ENCODE results near the gene FHL1. TPM values are rescaled to one million over a fixed set of nuclear protein-coding genes. Genes with fewer than 3 reads are reported as not detected.
"Not testable (repeated sequence)": the region's sequence is repeated elsewhere in the genome, so short reads cannot be mapped to it uniquely, and the experiment has no call there.

Gene FHL1
- total RNA-seq, 1 experiment from 2014 or later: not detected

DNA sequence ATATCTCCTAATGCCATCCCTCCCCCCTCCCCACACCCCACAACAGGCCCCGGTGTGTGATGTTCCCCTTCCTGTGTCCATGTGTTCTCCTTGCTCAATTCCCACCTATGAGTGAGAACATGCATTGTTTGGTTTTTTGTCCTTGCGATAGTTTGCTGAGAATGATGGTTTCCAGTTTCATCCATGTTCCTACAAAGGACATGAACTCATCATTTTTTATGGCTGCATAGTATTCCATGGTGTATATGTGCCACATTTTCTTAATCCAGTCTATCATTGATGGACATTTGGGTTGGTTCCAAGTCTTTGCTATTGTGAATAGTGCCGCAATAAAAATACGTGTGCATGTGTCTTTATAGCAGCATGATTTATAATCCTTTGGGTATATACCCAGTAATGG lies 90.5 kb downstream of the FHL1 start:
- not testable (repeated sequence) for H3K9me3 ChIP-seq (ENCODE audit: low read length); H3K9ac ChIP-seq (ENCODE audit: low read length); H3K4me3 ChIP-seq (ENCODE audit: low read length); DNase-seq; H3K4me1 ChIP-seq (ENCODE audit: low read length); H3K27ac ChIP-seq (ENCODE audit: low read length); H4K20me1 ChIP-seq (ENCODE audit: insufficient read depth, low read depth, low read length); H3K4me2 ChIP-seq (ENCODE audit: low read depth, low read length, poor library complexity, severe bottlenecking); H3K79me2 ChIP-seq (ENCODE audit: low read length); H3K27me3 ChIP-seq (ENCODE audit: low read length); H3K9me2 ChIP-seq (replicated peaks; ENCODE audit: insufficient read depth, low read length); H2AFZ ChIP-seq (ENCODE audit: low read length)
- peaks cover 22% of the 10 kb centered on the region; the same call in 1 of the 2 replicates for H3K36me3 ChIP-seq (ENCODE audit: insufficient read depth, low read length)

DNA sequence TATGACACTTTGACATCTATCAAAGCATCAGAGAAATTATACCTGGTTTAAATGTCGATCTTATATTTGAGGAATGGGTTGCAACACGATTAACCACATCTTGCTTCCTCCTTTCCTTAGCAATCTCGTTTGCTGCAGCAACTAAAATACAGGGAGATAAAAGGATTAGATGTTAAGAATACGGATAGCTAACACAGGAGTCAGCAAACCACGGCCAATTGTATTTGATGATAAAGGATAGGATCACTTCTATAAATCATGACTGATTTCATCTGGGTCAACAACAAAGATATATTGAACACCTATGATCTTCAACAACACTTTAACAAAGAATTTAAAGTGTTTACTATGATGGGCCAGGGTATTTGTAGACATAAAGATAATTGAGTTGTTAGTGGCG lies 98.9 kb downstream of the FHL1 start:
- Histone ChIP-seq H3K4me1 (ENCODE audit: low read length) (peaks cover 12% of the 10 kb centered on the region), H3K27me3 (ENCODE audit: low read length) (no peaks in the 10 kb centered on the region), H3K4me3 (ENCODE audit: low read length) (no peak overlapping the region), H3K9me2 (replicated peaks; ENCODE audit: insufficient read depth, low read length) (no peaks in the 10 kb centered on the region), H4K20me1 (ENCODE audit: insufficient read depth, low read depth, low read length) (no peaks in the 10 kb centered on the region), H2AFZ (ENCODE audit: low read length) (no peak overlapping the region), H3K9me3 (ENCODE audit: low read length) (no peaks in the 10 kb centered on the region), H3K36me3 (ENCODE audit: insufficient read depth, low read length) (peaks cover 11% of the 10 kb centered on the region; the same call in 1 of the 2 replicates), H3K79me2 (ENCODE audit: low read length) (peaks cover 42% of the 10 kb centered on the region), H3K4me2 (ENCODE audit: low read depth, low read length, poor library complexity, severe bottlenecking) (no peak overlapping the region), H3K27ac (ENCODE audit: low read length) (no peak overlapping the region), H3K9ac (ENCODE audit: low read length) (no peak overlapping the region)
- DNase-seq: no peak

DNA sequence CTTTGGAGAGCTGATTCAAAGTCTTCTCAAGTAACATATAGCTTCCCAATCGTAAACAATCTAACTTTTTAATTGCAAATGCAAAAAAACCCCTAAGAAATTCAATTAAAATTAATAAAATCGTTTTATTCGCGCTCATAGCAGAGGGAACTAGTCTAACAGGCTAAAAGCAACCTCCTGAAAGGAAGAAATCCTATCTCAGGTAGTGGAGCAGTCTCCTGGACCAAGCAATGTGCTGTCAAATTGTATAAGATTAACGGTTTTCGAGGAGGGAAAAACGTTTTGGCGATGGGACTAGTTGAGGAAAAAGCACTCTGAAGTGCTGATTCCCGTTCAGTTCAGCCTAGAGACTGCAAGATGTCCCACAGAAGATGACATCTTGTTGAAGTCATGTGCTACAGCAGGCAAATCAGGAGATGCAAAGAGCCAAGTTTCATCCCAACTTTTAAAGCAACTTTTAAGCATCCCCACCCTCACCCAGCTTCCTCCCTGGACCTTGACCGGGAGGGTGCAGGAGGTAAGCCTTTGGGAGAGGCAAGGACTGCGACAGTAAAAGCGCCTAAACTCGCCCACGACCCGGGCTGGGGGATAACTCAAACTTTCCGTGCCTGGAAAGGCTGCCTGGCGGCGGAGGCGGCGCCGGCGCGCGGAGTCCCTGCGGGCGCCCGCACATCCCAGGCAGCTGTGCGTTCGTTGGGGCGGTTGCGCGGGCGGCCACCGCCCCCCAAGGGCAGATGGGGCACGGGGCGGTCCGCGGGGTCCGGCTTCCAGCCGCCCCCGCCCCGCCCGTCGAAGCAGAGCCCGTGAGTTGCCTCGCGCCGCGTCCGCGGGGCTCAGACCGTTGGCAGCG lies 103.1 kb downstream of the FHL1 start:
- Histone ChIP-seq H3K36me3 (ENCODE audit: insufficient read depth, low read length) (0 out of 2 replicates have a peak, but pooled peaks cover 5% of the 10 kb centered on the region), H4K20me1 (ENCODE audit: insufficient read depth, low read depth, low read length) (no peaks in the 10 kb centered on the region), H3K27me3 (ENCODE audit: low read length) (no peaks in the 10 kb centered on the region), H3K79me2 (ENCODE audit: low read length) (peaks cover 42% of the 10 kb centered on the region), H3K9ac (ENCODE audit: low read length) (peak overlapping the region; percentile 85), H3K27ac (ENCODE audit: low read length) (0 out of 2 replicates have a peak overlapping the region, but pooled peaks have one; percentile 30), H3K4me1 (ENCODE audit: low read length) (peaks cover 17% of the 10 kb centered on the region), H3K4me3 (ENCODE audit: low read length) (peak overlapping the region; percentile 85), H3K9me3 (ENCODE audit: low read length) (no peaks in the 10 kb centered on the region), H3K9me2 (replicated peaks; ENCODE audit: insufficient read depth, low read length) (no peaks in the 10 kb centered on the region), H2AFZ (ENCODE audit: low read length) (peak overlapping the region; percentile 56; the same call in 1 of the 2 replicates), H3K4me2 (ENCODE audit: low read depth, low read length, poor library complexity, severe bottlenecking) (peak overlapping the region; percentile 80)
- DNase-seq: peak; percentile 53

DNA sequence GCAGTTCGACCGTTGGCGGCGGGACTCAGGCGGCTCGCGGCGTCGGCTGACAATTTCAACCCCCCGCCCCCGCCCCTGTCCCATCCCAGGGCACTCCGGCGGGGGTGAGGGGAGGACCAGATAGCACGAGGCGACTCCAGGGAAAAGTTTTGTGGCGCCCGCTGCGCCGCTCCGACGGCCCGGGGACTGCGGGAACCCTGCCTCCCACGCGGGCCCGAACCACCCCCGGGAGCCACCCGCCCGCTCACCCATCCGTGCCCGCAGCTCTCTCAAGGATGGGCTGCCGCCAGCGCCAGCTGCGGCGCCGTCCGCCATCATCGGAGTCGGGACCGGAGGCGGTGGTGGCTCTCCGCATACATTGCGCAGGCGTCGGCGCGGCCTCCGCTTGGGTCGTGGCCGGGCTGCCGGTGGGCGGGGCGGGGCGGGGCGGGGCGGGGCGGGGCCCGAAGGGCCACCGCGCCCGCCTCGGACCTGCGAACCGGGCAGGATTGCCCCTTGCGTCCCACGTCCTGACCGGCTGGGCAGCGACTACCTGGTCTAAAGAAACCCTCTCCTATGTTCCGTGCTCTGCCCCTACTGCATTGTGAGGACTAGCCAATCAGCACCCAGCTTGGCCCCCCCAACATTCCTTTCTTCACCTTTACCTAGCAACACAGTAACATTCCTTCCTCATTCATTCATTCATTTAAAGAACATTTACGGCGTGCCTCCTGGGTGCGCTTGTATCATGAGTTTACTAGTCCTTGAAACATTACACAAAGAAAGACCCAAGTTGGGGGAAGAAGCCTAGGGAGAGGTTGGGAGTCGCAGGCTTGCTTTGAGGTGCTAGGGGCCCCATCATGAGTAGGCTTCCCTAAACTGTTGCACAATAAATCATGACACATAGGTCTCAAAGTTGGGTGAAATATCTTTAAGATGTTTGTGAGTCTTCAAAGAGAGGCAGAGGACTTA lies 104.0 kb downstream of the FHL1 start, which contains the start of gene MAP7D3:
Gene MAP7D3 (minus strand): TSS at position 360 of the 951 bp plus-strand sequence. CDS start 42 bp downstream, at position 318.
- peak within 1 kb of the TSS; percentile 85 for H3K9ac ChIP-seq (ENCODE audit: low read length)
- no peaks in the 10 kb centered on the region for H4K20me1 ChIP-seq (ENCODE audit: insufficient read depth, low read depth, low read length)
- peaks cover 42% of the 10 kb centered on the region for H3K79me2 ChIP-seq (ENCODE audit: low read length)
- H3K36me3 ChIP-seq (ENCODE audit: insufficient read depth, low read length): 0 out of 2 replicates have a peak, but pooled peaks cover 5% of the 10 kb centered on the region
- no peaks in the 10 kb centered on the region for H3K9me3 ChIP-seq (ENCODE audit: low read length)
- peaks cover 17% of the 10 kb centered on the region for H3K4me1 ChIP-seq (ENCODE audit: low read length)
- H2AFZ ChIP-seq (ENCODE audit: low read length): peak within 1 kb of the TSS; percentile 56; the same call in 1 of the 2 replicates
- H3K9me2 ChIP-seq (replicated peaks; ENCODE audit: insufficient read depth, low read length): no peaks in the 10 kb centered on the region
- peak within 1 kb of the TSS; percentile 80 for H3K4me2 ChIP-seq (ENCODE audit: low read depth, low read length, poor library complexity, severe bottlenecking)
- H3K4me3 ChIP-seq (ENCODE audit: low read length): peak within 1 kb of the TSS; percentile 85
- H3K27me3 ChIP-seq (ENCODE audit: low read length): no peaks in the 10 kb centered on the region
- H3K27ac ChIP-seq (ENCODE audit: low read length): 0 out of 2 replicates have a peak within 1 kb of the TSS, but pooled peaks have one; percentile 30
- peak; percentile 82 for DNase-seq

DNA sequence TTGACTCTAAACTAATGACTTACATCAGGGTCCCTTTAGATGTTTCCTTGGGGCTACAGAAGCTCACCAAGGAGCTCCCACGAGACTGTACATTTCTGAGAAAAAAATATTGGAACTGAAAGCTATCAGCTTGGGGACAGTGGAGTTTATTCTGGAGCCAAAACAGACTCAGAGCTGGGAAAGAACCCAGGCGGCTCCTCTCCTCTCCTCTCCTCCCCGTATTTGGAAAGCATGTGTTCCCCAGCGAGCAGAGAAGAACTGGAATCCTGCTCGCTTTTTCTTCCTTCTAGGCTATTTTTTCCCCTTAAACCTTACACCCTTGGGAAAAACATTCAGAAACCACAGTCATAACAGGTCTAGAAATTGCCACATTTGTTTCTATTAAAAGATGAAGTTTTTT lies 108.2 kb downstream of the FHL1 start:
- H4K20me1 ChIP-seq (ENCODE audit: insufficient read depth, low read depth, low read length): no peaks in the 10 kb centered on the region
- no peaks in the 10 kb centered on the region for H3K9me3 ChIP-seq (ENCODE audit: low read length)
- H3K27me3 ChIP-seq (ENCODE audit: low read length): no peaks in the 10 kb centered on the region
- H3K4me1 ChIP-seq (ENCODE audit: low read length): peaks cover 5% of the 10 kb centered on the region; the same call in 1 of the 2 replicates
- H2AFZ ChIP-seq (ENCODE audit: low read length): no peak overlapping the region
- DNase-seq: no peak
- no peaks in the 10 kb centered on the region for H3K9me2 ChIP-seq (replicated peaks; ENCODE audit: insufficient read depth, low read length)
- H3K27ac ChIP-seq (ENCODE audit: low read length): no peak overlapping the region
- H3K79me2 ChIP-seq (ENCODE audit: low read length): peaks cover under 1% of the 10 kb centered on the region
- H3K4me3 ChIP-seq (ENCODE audit: low read length): no peak overlapping the region
- H3K9ac ChIP-seq (ENCODE audit: low read length): no peak overlapping the region
- H3K36me3 ChIP-seq (ENCODE audit: insufficient read depth, low read length): no peaks in the 10 kb centered on the region
- no peak overlapping the region for H3K4me2 ChIP-seq (ENCODE audit: low read depth, low read length, poor library complexity, severe bottlenecking)

DNA sequence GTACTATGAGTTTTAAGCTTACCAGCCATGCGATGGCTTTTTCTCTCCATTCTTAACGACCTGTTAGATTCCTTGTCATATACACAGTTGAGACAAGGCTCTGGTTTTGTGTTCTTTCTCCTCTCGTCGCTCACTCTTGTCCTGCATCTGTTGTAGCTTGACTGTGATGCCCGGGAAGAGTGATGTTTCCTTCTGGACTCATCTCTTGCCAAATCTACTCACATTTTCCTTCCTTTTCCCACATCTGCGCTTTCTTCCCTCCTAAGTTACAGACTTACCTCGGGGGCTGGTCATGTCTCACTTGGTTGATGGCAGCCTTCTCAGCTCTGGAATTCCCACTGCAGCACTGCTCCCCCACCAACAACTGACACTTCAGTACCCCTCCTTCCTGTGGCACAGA lies 108.7 kb downstream of the FHL1 start:
- Histone ChIP-seq H3K9me3 (ENCODE audit: low read length) (no peaks in the 10 kb centered on the region), H4K20me1 (ENCODE audit: insufficient read depth, low read depth, low read length) (no peaks in the 10 kb centered on the region), H3K4me2 (ENCODE audit: low read depth, low read length, poor library complexity, severe bottlenecking) (no peak overlapping the region), H3K9me2 (replicated peaks; ENCODE audit: insufficient read depth, low read length) (no peaks in the 10 kb centered on the region), H2AFZ (ENCODE audit: low read length) (no peak overlapping the region), H3K36me3 (ENCODE audit: insufficient read depth, low read length) (no peaks in the 10 kb centered on the region), H3K4me3 (ENCODE audit: low read length) (no peak overlapping the region), H3K27me3 (ENCODE audit: low read length) (no peaks in the 10 kb centered on the region), H3K79me2 (ENCODE audit: low read length) (no peaks in the 10 kb centered on the region), H3K9ac (ENCODE audit: low read length) (no peak overlapping the region), H3K4me1 (ENCODE audit: low read length) (peaks cover 5% of the 10 kb centered on the region; the same call in 1 of the 2 replicates), H3K27ac (ENCODE audit: low read length) (no peak overlapping the region)
- DNase-seq: no peak

DNA sequence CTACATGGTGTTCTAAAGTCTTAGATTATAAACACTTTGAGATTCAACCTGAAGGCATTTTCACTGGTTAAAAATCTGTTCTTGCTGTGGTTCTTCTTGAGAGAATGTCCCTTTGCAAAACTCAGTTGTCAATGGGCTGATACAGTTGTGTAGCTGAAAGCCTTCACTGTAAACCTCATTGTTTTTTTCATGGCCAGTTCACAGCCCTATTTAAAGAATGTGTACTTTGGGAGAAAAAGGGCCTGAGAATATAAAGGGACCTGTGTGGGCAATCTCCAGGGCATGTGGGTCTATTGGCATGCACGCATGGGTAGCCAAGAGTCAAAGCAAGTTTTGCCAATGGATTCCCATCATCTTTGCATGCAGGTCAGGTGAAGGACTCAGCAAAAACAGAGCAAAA lies 111.6 kb downstream of the FHL1 start:
- no peak overlapping the region for H3K27ac ChIP-seq (ENCODE audit: low read length)
- no peaks in the 10 kb centered on the region for H4K20me1 ChIP-seq (ENCODE audit: insufficient read depth, low read depth, low read length)
- no peak for DNase-seq
- H3K9ac ChIP-seq (ENCODE audit: low read length): no peak overlapping the region
- no peaks in the 10 kb centered on the region for H3K36me3 ChIP-seq (ENCODE audit: insufficient read depth, low read length)
- no peak overlapping the region for H3K4me3 ChIP-seq (ENCODE audit: low read length)
- no peaks in the 10 kb centered on the region for H3K79me2 ChIP-seq (ENCODE audit: low read length)
- no peak overlapping the region for H3K4me2 ChIP-seq (ENCODE audit: low read depth, low read length, poor library complexity, severe bottlenecking)
- H3K9me2 ChIP-seq (replicated peaks; ENCODE audit: insufficient read depth, low read length): no peaks in the 10 kb centered on the region
- H2AFZ ChIP-seq (ENCODE audit: low read length): no peak overlapping the region
- no peaks in the 10 kb centered on the region for H3K27me3 ChIP-seq (ENCODE audit: low read length)
- H3K4me1 ChIP-seq (ENCODE audit: low read length): no peaks in the 10 kb centered on the region
- H3K9me3 ChIP-seq (ENCODE audit: low read length): no peaks in the 10 kb centered on the region

DNA sequence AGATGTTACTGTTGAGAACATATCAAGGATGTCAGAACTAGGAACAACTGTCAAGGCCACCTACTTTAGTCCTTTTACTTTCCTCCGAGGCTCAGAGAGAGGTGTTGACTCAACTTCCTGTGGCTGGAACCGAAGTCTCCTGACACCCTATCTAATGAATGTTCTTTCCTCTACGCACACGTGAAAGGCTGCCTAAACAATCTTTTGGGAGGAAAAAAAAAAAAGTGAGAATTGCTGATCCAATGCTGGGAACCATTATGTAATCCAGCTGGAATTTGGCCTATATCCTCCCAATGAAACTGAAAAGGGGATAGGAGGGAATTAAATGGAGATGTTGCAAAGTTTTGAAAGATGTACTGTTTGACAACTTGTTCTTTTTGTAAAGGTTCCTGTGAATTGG lies 112.2 kb downstream of the FHL1 start:
- H3K4me3 ChIP-seq (ENCODE audit: low read length): no peak overlapping the region
- H3K27ac ChIP-seq (ENCODE audit: low read length): no peak overlapping the region
- no peaks in the 10 kb centered on the region for H3K36me3 ChIP-seq (ENCODE audit: insufficient read depth, low read length)
- no peak for DNase-seq
- no peaks in the 10 kb centered on the region for H3K9me2 ChIP-seq (replicated peaks; ENCODE audit: insufficient read depth, low read length)
- no peaks in the 10 kb centered on the region for H3K9me3 ChIP-seq (ENCODE audit: low read length)
- H3K4me2 ChIP-seq (ENCODE audit: low read depth, low read length, poor library complexity, severe bottlenecking): no peak overlapping the region
- H4K20me1 ChIP-seq (ENCODE audit: insufficient read depth, low read depth, low read length): no peaks in the 10 kb centered on the region
- H3K4me1 ChIP-seq (ENCODE audit: low read length): no peaks in the 10 kb centered on the region
- H3K79me2 ChIP-seq (ENCODE audit: low read length): no peaks in the 10 kb centered on the region
- no peak overlapping the region for H2AFZ ChIP-seq (ENCODE audit: low read length)
- no peaks in the 10 kb centered on the region for H3K27me3 ChIP-seq (ENCODE audit: low read length)
- no peak overlapping the region for H3K9ac ChIP-seq (ENCODE audit: low read length)
